Upper lobe of left lung (tissue), 6 donors: ENCODE data around the gene ZNF26. TPM values are rescaled to one million over a fixed set of nuclear protein-coding genes. Genes with fewer than 3 reads are reported as not detected.

ENCODE experiments used
- ATAC-seq, 2 donors: fragments of 200-7000 bp; cut with Tn5 transposase; one replicate each; pipeline ENCODE4 v1.9.1; 2022; ENCODE audit warnings: mild to moderate bottlenecking in 2 of 2, moderate library complexity in 2 of 2; ENCODE audit not compliant: low FRiP score in 2 of 2
- DNase-seq, 2 donors: peaks; one replicate each; pipeline ENCODE4 v3.0.0-alpha.2; 2019 to 2020
- H3K27ac ChIP-seq, 4 donors: fragments of 200-600 bp; sonication (generic); one replicate each; pipeline ENCODE4 v1.5.1; 2016 to 2019
- H3K27me3 ChIP-seq, 4 donors: fragments of 200-600 bp; sonication (generic); one replicate each; pipeline ENCODE4 v1.5.1; 2017 to 2019
- H3K36me3 ChIP-seq, 4 donors: fragments of 200-600 bp; sonication (generic); one replicate each; pipeline ENCODE4 v1.5.1; 2016 to 2019
- H3K4me1 ChIP-seq, 4 donors: fragments of 200-600 bp; sonication (generic); one replicate each; pipeline ENCODE4 v1.5.1; 2018 to 2019
- H3K4me3 ChIP-seq, 4 donors: fragments of 200-600 bp; sonication (generic); one replicate each; pipeline ENCODE4 v1.5.1; 2017 to 2019; ENCODE audit warnings: mild to moderate bottlenecking in 2 of 4, moderate library complexity in 1 of 4
- H3K9me3 ChIP-seq, 4 donors: fragments of 200-600 bp; sonication (generic); one replicate each; pipeline ENCODE4 v1.5.1; 2018 to 2019
- EP300 ChIP-seq, 4 donors: sonication (generic); formaldehyde crosslinking; IDR thresholded peaks; one replicate each; pipeline ENCODE4 v1.5.1; 2017; ENCODE audit warnings: antibody characterized with exemption in 4 of 4, control low read depth in 2 of 4
- POLR2A ChIP-seq, 4 donors: fragments of 450-650 bp; IDR thresholded peaks; one replicate each; pipeline ENCODE4 v1.5.1; 2016 to 2017; ENCODE audit warnings: antibody characterized with exemption in 4 of 4, mild to moderate bottlenecking in 2 of 4
- POLR2AphosphoS5 ChIP-seq, 2 donors: sonication (generic); formaldehyde crosslinking; IDR thresholded peaks; one replicate each; pipeline ENCODE4 v1.5.1; 2017; ENCODE audit warnings: antibody characterized with exemption in 2 of 2
- WGBS, 2 donors: methylation state at CpG; one replicate each; pipeline ENCODE4 v1.1.5; 2017 to 2018; 5-methylcytosine and 5-hydroxymethylcytosine counted together
- total RNA-seq, 6 donors: library from RNA; depleted of rRNA in 4 of 6; stranded (reverse); fragments of >200 nt in 4 of 6; gene quantifications; one replicate each; pipeline versions ENCODE4 v1.1.0 to v1.2.1, GENCODE V29; 2016 to 2021
- TF ChIP-seq, protein P1 (sequence below), 6 experiments: fragments of 450-650 bp in 4 of 6; fragments of 200-600 bp in 2 of 6; sonication (generic) in 2 of 6; IDR thresholded peaks; one replicate each; pipeline ENCODE4 v1.5.1; 2016 to 2019; ENCODE audit warnings: antibody characterized with exemption in 6 of 6
- donor health status: DM: no; HTN: no; CAD: no; lungs with moderate emphysema.
- donor health status: DM: no; HTN: yes; CAD: no; lungs with severe emphysema.

ZNF26 gene
- total RNA-seq, 6 donors from 2014 or later = 8.9 to 17.6 (median 13.6) TPM

GRCh38 chr12:132952371-132953162 is 33.6 kb upstream of the ZNF26 start:
- Histone ChIP-seq H3K4me1 (peaks cover 13 to 25% (median 17%) of the 10 kb centered on the region in 4 donors), H3K36me3 (peaks cover 0 to 28% (median 19%) of the 10 kb centered on the region in 4 donors), H3K4me3 (no peak overlapping the region), H3K27me3 (no peaks in the 10 kb centered on the region), H3K27ac (no peak overlapping the region), H3K9me3 (peaks cover 20 to 57% (median 54%) of the 10 kb centered on the region in 4 donors)
- no peak for TF ChIP-seq POLR2AphosphoS5 (IDR thresholded peaks at IDR 0.05)
- no peak for TF ChIP-seq EP300 (IDR thresholded peaks at IDR 0.05)
- no peak for DNase-seq
- no peak for ATAC-seq
- WGBS, 2 donors = 94 to 97% methylated on average over 17 to 18 of the region's 18 CpGs

DNA sequence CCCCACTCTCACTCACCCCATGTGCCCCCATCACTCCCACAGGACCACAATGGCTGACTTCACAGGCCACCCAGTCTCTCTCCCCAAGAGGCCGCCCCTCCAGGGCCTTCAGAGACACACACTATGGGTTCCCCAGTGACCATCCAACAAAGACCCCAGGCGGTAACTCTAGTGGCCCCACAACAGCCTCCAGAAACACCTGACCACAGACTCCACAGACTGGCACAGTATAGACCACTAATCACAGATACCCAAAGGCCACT is 33.1 kb upstream of the ZNF26 start:
- Histone ChIP-seq H3K4me1 (peaks cover 13 to 28% (median 17%) of the 10 kb centered on the region in 4 donors), H3K27me3 (no peaks in the 10 kb centered on the region), H3K36me3 (peaks cover 0 to 23% (median 13%) of the 10 kb centered on the region in 4 donors), H3K4me3 (no peak overlapping the region), H3K27ac (no peak overlapping the region), H3K9me3 (peaks cover 17 to 52% (median 49%) of the 10 kb centered on the region in 4 donors)
- ATAC-seq = no peak
- WGBS, 2 donors = 94 to 95% methylated on average over 2 of the region's 2 CpGs
- DNase-seq = no peak
- TF ChIP-seq POLR2AphosphoS5 (IDR thresholded peaks at IDR 0.05) (no peak), POLR2A (IDR thresholded peaks at IDR 0.05) (no peak), EP300 (IDR thresholded peaks at IDR 0.05) (no peak)
- TF ChIP-seq, protein P1, sequence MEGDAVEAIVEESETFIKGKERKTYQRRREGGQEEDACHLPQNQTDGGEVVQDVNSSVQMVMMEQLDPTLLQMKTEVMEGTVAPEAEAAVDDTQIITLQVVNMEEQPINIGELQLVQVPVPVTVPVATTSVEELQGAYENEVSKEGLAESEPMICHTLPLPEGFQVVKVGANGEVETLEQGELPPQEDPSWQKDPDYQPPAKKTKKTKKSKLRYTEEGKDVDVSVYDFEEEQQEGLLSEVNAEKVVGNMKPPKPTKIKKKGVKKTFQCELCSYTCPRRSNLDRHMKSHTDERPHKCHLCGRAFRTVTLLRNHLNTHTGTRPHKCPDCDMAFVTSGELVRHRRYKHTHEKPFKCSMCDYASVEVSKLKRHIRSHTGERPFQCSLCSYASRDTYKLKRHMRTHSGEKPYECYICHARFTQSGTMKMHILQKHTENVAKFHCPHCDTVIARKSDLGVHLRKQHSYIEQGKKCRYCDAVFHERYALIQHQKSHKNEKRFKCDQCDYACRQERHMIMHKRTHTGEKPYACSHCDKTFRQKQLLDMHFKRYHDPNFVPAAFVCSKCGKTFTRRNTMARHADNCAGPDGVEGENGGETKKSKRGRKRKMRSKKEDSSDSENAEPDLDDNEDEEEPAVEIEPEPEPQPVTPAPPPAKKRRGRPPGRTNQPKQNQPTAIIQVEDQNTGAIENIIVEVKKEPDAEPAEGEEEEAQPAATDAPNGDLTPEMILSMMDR (IDR thresholded peaks at IDR 0.05) = no peak

GRCh38 chr12:132953771-132954170 is 32.4 kb upstream of the ZNF26 start:
- Histone ChIP-seq H3K27me3 (no peaks in the 10 kb centered on the region), H3K4me3 (no peak overlapping the region), H3K27ac (no peak overlapping the region), H3K9me3 (peaks cover 17 to 45% (median 42%) of the 10 kb centered on the region in 4 donors), H3K36me3 (peaks cover 0 to 16% (median 7%) of the 10 kb centered on the region in 4 donors), H3K4me1 (peaks cover 13 to 28% (median 17%) of the 10 kb centered on the region in 4 donors)
- TF ChIP-seq POLR2AphosphoS5 (IDR thresholded peaks at IDR 0.05) (no peak), EP300 (IDR thresholded peaks at IDR 0.05) (no peak), POLR2A (IDR thresholded peaks at IDR 0.05) (no peak)
- TF ChIP-seq, protein P1 (IDR thresholded peaks at IDR 0.05) = no peak
- DNase-seq (no peak), ATAC-seq (no peak)
- 91 to 98% methylated on average over 7 of the region's 7 CpGs for WGBS, 2 donors

- no peak for DNase-seq
- H3K4me1 ChIP-seq = peaks cover 13 to 28% (median 17%) of the 10 kb centered on the region in 4 donors
- TF ChIP-seq POLR2A (IDR thresholded peaks at IDR 0.05) = no peak
- no peak for TF ChIP-seq POLR2AphosphoS5 (IDR thresholded peaks at IDR 0.05)
- TF ChIP-seq, protein P1 (IDR thresholded peaks at IDR 0.05) = no peak
- no peak for TF ChIP-seq EP300 (IDR thresholded peaks at IDR 0.05)
- 93 to 97% methylated on average over 14 of the region's 14 CpGs for WGBS, 2 donors
- H3K9me3 ChIP-seq = peaks cover 15 to 37% (median 34%) of the 10 kb centered on the region in 4 donors
- H3K36me3 ChIP-seq = peaks cover 0 to 10% (median 3%) of the 10 kb centered on the region in 4 donors
- no peaks in the 10 kb centered on the region for H3K27me3 ChIP-seq
- no peak for ATAC-seq
- H3K4me3 ChIP-seq = peak overlapping the region in 3 of 4 donors; percentile 59 to 97 (median 88)
- peak overlapping the region in 3 of 4 donors; percentile 90 to 93 (median 91) for H3K27ac ChIP-seq
Observed at GRCh38 chr12:132954471-132955048, 31.6 kb upstream of the ZNF26 start.
